Measurements from ENCODE around the gene POU3F1.

- TF ChIP-seq CTCF (IDR thresholded peaks at IDR 0.05) (no peak), POLR2A (IDR thresholded peaks at IDR 0.05) (no peak)
Measured at GRCh38 chr1:38031513-38031866, 15.1 kb downstream of the POU3F1 start.

Data from esophagus squamous epithelium (tissue), 4 donors.